Mammary epithelial cell (primary cell): ENCODE measurements around the gene PLEKHJ1.

ENCODE experiments used
- EZH2 ChIP-seq: IDR thresholded peaks from 2 replicates; pipeline ENCODE4 v1.6.1; 2012; ENCODE audit warnings: low read length, inconsistent platforms, borderline replicate concordance
- TF ChIP-seq, protein P1 (sequence below), 2 donors: IDR thresholded peaks in 1 of 2; conservative IDR thresholded peaks in 1 of 2; 2 replicates each; pipeline ENCODE4 v1.5.1; 2011 to 2012; ENCODE audit warnings: inconsistent platforms in 2 of 2, low read length in 2 of 2, mild to moderate bottlenecking in 2 of 2, control low read depth in 1 of 2, low read depth in 1 of 2; ENCODE audit not compliant: insufficient read depth in 1 of 2; ENCODE audit errors: extremely low read depth in 1 of 2

DNA sequence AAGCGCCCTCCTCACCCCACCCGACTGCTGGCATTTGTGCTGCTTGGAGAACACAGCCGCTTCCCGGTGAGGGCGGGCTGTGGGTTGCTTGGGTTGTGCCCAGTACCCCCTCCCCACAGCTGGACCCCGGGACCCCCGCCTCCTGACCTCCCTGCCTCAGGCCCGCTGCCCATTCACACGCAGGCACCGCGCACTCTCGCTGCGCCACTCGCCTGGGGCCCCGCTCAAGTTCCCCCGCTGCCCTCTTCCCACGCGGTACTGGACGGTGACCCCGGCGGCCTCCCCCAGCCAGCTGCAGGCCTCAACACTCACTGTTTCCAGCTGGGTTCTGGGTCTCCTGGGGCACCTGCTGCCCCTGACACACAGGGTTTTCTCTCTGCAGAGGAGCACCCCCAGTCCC, 16.4 kb downstream of the PLEKHJ1 start:
- no peak for TF ChIP-seq EZH2
- TF ChIP-seq, protein P1, sequence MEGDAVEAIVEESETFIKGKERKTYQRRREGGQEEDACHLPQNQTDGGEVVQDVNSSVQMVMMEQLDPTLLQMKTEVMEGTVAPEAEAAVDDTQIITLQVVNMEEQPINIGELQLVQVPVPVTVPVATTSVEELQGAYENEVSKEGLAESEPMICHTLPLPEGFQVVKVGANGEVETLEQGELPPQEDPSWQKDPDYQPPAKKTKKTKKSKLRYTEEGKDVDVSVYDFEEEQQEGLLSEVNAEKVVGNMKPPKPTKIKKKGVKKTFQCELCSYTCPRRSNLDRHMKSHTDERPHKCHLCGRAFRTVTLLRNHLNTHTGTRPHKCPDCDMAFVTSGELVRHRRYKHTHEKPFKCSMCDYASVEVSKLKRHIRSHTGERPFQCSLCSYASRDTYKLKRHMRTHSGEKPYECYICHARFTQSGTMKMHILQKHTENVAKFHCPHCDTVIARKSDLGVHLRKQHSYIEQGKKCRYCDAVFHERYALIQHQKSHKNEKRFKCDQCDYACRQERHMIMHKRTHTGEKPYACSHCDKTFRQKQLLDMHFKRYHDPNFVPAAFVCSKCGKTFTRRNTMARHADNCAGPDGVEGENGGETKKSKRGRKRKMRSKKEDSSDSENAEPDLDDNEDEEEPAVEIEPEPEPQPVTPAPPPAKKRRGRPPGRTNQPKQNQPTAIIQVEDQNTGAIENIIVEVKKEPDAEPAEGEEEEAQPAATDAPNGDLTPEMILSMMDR (conservative IDR thresholded peaks at IDR 0.05 in 1 of 2, IDR thresholded peaks at IDR 0.05 in 1 of 2; ENCODE audit: extremely low read depth in 1 of 2, insufficient read depth in 1 of 2, low read depth in 1 of 2, low read length in 2 of 2): no peak
